ENCODE measurements around the gene PHOX2B.

Gene PHOX2B

DNA sequence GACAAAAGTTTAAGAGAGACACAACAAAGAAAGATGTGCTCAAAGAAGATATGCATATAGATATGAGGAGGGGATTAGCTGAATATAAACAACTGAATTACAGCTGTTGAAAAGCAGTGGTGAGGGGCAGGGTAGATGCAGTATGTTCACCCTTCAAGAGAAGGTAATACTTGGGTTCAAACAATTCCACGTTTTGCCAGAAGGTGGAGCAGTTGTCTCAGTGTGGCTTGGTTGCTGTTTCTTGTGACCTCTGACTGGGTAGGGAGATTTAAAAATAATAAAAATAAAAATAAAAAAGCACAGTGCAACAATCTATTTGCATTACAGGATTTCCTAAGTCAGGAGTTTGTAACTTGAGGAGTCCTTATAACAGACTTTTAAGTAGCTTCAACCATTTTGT is 23.3 kb downstream of the PHOX2B start:
- Histone ChIP-seq H3K23ac (ENCODE audit: low read depth, low read length, poor library complexity) (no peak overlapping the region), H3K36me3 (replicated peaks in 1 of 2; ENCODE audit: control insufficient read depth in 2 of 2, insufficient read depth in 2 of 2, low read length in 2 of 2) (no peaks in the 10 kb centered on the region), H3K4me3 (ENCODE audit: low read length in 2 of 2) (no peak overlapping the region), H2BK5ac (ENCODE audit: low read length) (no peak overlapping the region), H3K4me2 (ENCODE audit: insufficient read depth, low read length, poor library complexity, severe bottlenecking) (no peak overlapping the region), H3K27ac (replicated peaks; ENCODE audit: low read length) (no peak overlapping the region), H3K9ac (ENCODE audit: low read depth, low read length, poor library complexity) (no peak overlapping the region), H4K8ac (ENCODE audit: low read depth, low read length) (no peak overlapping the region), H3K14ac (ENCODE audit: low read length) (no peak overlapping the region), H2BK120ac (ENCODE audit: low read depth, low read length) (no peak overlapping the region), H3K27me3 (ENCODE audit: control insufficient read depth in 3 of 3, insufficient read depth in 3 of 3, low read depth in 1 of 3, low read length in 3 of 3) (peaks cover 0 to 42% (median 0%) of the 10 kb centered on the region in 3 experiments), H3K9me3 (replicated peaks in 1 of 2; ENCODE audit: control insufficient read depth in 2 of 2, insufficient read depth in 1 of 2, low read depth in 1 of 2, low read length in 2 of 2) (peaks cover 0 to 4% of the 10 kb centered on the region in 2 donors), H4K91ac (ENCODE audit: low read depth, low read length, poor library complexity) (no peak overlapping the region), H3K4ac (ENCODE audit: low read length) (no peak overlapping the region), H3K4me1 (ENCODE audit: control insufficient read depth in 2 of 2, insufficient read depth in 1 of 2, low read depth in 1 of 2, low read length in 2 of 2) (no peaks in the 10 kb centered on the region), H3K79me1 (ENCODE audit: low read depth, low read length) (no peaks in the 10 kb centered on the region), H2AK5ac (ENCODE audit: low read depth, low read length) (no peak overlapping the region), H3K18ac (ENCODE audit: low read length) (no peak overlapping the region), H2BK12ac (ENCODE audit: low read length) (no peak overlapping the region), H2BK15ac (ENCODE audit: low read length) (no peak overlapping the region), H2AFZ (ENCODE audit: low read length) (no peak overlapping the region)
- WGBS, 2 donors (ENCODE audit: extremely low coverage in 2 of 2, insufficient read length in 2 of 2, insufficient replicate concordance in 1 of 2): no CpG with 5 or more reads among the region's 1 CpG
- DNase-seq (ENCODE audit: low spot score): no peak

DNA sequence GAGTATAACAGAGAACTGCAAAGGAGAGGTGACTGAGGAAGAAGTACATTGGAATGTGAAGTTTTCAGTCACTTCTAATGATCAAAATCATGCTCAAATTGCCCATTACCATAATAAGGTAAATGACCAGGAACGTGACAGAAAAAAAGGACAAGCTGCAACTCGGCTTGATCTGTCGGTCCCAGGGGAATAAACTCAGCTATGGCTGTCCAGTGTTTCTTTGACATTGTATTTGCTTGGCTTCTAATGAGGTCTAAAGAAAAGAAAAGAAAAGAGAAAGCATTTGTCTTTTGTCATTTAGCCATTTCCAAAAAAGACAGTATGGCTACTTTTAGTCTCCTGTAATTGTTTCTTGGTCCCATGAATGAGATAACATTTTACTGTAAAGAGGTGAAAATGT is 25.2 kb downstream of the PHOX2B start:
- Histone ChIP-seq H3K36me3 (replicated peaks in 1 of 2; ENCODE audit: control insufficient read depth in 2 of 2, insufficient read depth in 2 of 2, low read length in 2 of 2) (no peaks in the 10 kb centered on the region), H2BK15ac (ENCODE audit: low read length) (no peak overlapping the region), H2AFZ (ENCODE audit: low read length) (no peak overlapping the region), H2BK12ac (ENCODE audit: low read length) (no peak overlapping the region), H3K79me1 (ENCODE audit: low read depth, low read length) (no peaks in the 10 kb centered on the region), H3K14ac (ENCODE audit: low read length) (no peak overlapping the region), H2BK5ac (ENCODE audit: low read length) (no peak overlapping the region), H2BK120ac (ENCODE audit: low read depth, low read length) (no peak overlapping the region), H2AK5ac (ENCODE audit: low read depth, low read length) (no peak overlapping the region), H3K4me1 (ENCODE audit: control insufficient read depth in 2 of 2, insufficient read depth in 1 of 2, low read depth in 1 of 2, low read length in 2 of 2) (no peaks in the 10 kb centered on the region), H3K27ac (replicated peaks; ENCODE audit: low read length) (no peak overlapping the region), H3K4ac (ENCODE audit: low read length) (no peak overlapping the region), H3K23ac (ENCODE audit: low read depth, low read length, poor library complexity) (no peak overlapping the region), H3K9me3 (replicated peaks in 1 of 2; ENCODE audit: control insufficient read depth in 2 of 2, insufficient read depth in 1 of 2, low read depth in 1 of 2, low read length in 2 of 2) (peaks cover 0 to 4% of the 10 kb centered on the region in 2 donors), H4K8ac (ENCODE audit: low read depth, low read length) (no peak overlapping the region), H3K18ac (ENCODE audit: low read length) (no peak overlapping the region), H3K4me2 (ENCODE audit: insufficient read depth, low read length, poor library complexity, severe bottlenecking) (no peak overlapping the region), H3K9ac (ENCODE audit: low read depth, low read length, poor library complexity) (no peak overlapping the region), H4K91ac (ENCODE audit: low read depth, low read length, poor library complexity) (no peak overlapping the region), H3K4me3 (ENCODE audit: low read length in 2 of 2) (no peak overlapping the region), H3K27me3 (ENCODE audit: control insufficient read depth in 3 of 3, insufficient read depth in 3 of 3, low read depth in 1 of 3, low read length in 3 of 3) (peaks cover 0 to 33% (median 0%) of the 10 kb centered on the region in 3 experiments)
- DNase-seq (ENCODE audit: low spot score): no peak
- WGBS, 2 donors (ENCODE audit: extremely low coverage in 2 of 2, insufficient read length in 2 of 2, insufficient replicate concordance in 1 of 2): no CpG with 5 or more reads among the region's 3 CpGs

- Histone ChIP-seq H4K91ac (ENCODE audit: low read depth, low read length, poor library complexity) (no peak overlapping the region), H3K4me1 (ENCODE audit: control insufficient read depth in 2 of 2, insufficient read depth in 1 of 2, low read depth in 1 of 2, low read length in 2 of 2) (no peaks in the 10 kb centered on the region), H2BK15ac (ENCODE audit: low read length) (no peak overlapping the region), H3K4me2 (ENCODE audit: insufficient read depth, low read length, poor library complexity, severe bottlenecking) (no peak overlapping the region), H2AK5ac (ENCODE audit: low read depth, low read length) (no peak overlapping the region), H2BK120ac (ENCODE audit: low read depth, low read length) (no peak overlapping the region), H2AFZ (ENCODE audit: low read length) (no peak overlapping the region), H3K79me1 (ENCODE audit: low read depth, low read length) (no peaks in the 10 kb centered on the region), H3K9ac (ENCODE audit: low read depth, low read length, poor library complexity) (no peak overlapping the region), H3K14ac (ENCODE audit: low read length) (no peak overlapping the region), H2BK12ac (ENCODE audit: low read length) (no peak overlapping the region), H4K8ac (ENCODE audit: low read depth, low read length) (no peak overlapping the region), H3K27ac (replicated peaks; ENCODE audit: low read length) (no peak overlapping the region), H3K36me3 (replicated peaks in 1 of 2; ENCODE audit: control insufficient read depth in 2 of 2, insufficient read depth in 2 of 2, low read length in 2 of 2) (no peaks in the 10 kb centered on the region), H3K4ac (ENCODE audit: low read length) (no peak overlapping the region), H3K23ac (ENCODE audit: low read depth, low read length, poor library complexity) (no peak overlapping the region), H3K27me3 (ENCODE audit: control insufficient read depth in 3 of 3, insufficient read depth in 3 of 3, low read depth in 1 of 3, low read length in 3 of 3) (peaks cover 0 to 25% (median 0%) of the 10 kb centered on the region in 3 experiments), H2BK5ac (ENCODE audit: low read length) (no peak overlapping the region), H3K9me3 (replicated peaks in 1 of 2; ENCODE audit: control insufficient read depth in 2 of 2, insufficient read depth in 1 of 2, low read depth in 1 of 2, low read length in 2 of 2) (peaks cover 0 to 4% of the 10 kb centered on the region in 2 donors), H3K4me3 (ENCODE audit: low read length in 2 of 2) (no peak overlapping the region), H3K18ac (ENCODE audit: low read length) (no peak overlapping the region)
- no peak for DNase-seq (ENCODE audit: low spot score)
- WGBS, 2 donors (ENCODE audit: extremely low coverage in 2 of 2, insufficient read length in 2 of 2, insufficient replicate concordance in 1 of 2): no CpG with 5 or more reads among the region's 1 CpG
Observed at GRCh38 chr4:41722181-41722580, 26.3 kb downstream of the PHOX2B start.

- H3K23ac ChIP-seq (ENCODE audit: low read depth, low read length, poor library complexity): no peak overlapping the region
- H3K79me1 ChIP-seq (ENCODE audit: low read depth, low read length): no peaks in the 10 kb centered on the region
- H2BK15ac ChIP-seq (ENCODE audit: low read length): no peak overlapping the region
- H2AFZ ChIP-seq (ENCODE audit: low read length): no peak overlapping the region
- H2BK120ac ChIP-seq (ENCODE audit: low read depth, low read length): no peak overlapping the region
- H3K18ac ChIP-seq (ENCODE audit: low read length): no peak overlapping the region
- H4K91ac ChIP-seq (ENCODE audit: low read depth, low read length, poor library complexity): no peak overlapping the region
- peaks cover 0 to 35% (median 0%) of the 10 kb centered on the region in 3 experiments for H3K27me3 ChIP-seq (ENCODE audit: control insufficient read depth in 3 of 3, insufficient read depth in 3 of 3, low read depth in 1 of 3, low read length in 3 of 3)
- H3K36me3 ChIP-seq (replicated peaks in 1 of 2; ENCODE audit: control insufficient read depth in 2 of 2, insufficient read depth in 2 of 2, low read length in 2 of 2): no peaks in the 10 kb centered on the region
- H3K14ac ChIP-seq (ENCODE audit: low read length): no peak overlapping the region
- H3K4ac ChIP-seq (ENCODE audit: low read length): no peak overlapping the region
- no peaks in the 10 kb centered on the region for H3K4me1 ChIP-seq (ENCODE audit: control insufficient read depth in 2 of 2, insufficient read depth in 1 of 2, low read depth in 1 of 2, low read length in 2 of 2)
- no peak overlapping the region for H3K4me2 ChIP-seq (ENCODE audit: insufficient read depth, low read length, poor library complexity, severe bottlenecking)
- no peak overlapping the region for H4K8ac ChIP-seq (ENCODE audit: low read depth, low read length)
- no peak overlapping the region for H2AK5ac ChIP-seq (ENCODE audit: low read depth, low read length)
- H3K9me3 ChIP-seq (replicated peaks in 1 of 2; ENCODE audit: control insufficient read depth in 2 of 2, insufficient read depth in 1 of 2, low read depth in 1 of 2, low read length in 2 of 2): no peaks in the 10 kb centered on the region
- no CpG with 5 or more reads among the region's 2 CpGs for WGBS, 2 donors (ENCODE audit: extremely low coverage in 2 of 2, insufficient read length in 2 of 2, insufficient replicate concordance in 1 of 2)
- no peak overlapping the region for H3K27ac ChIP-seq (replicated peaks; ENCODE audit: low read length)
- H3K4me3 ChIP-seq (ENCODE audit: low read length in 2 of 2): no peak overlapping the region
- no peak overlapping the region for H2BK5ac ChIP-seq (ENCODE audit: low read length)
- H3K9ac ChIP-seq (ENCODE audit: low read depth, low read length, poor library complexity): no peak overlapping the region
- DNase-seq (ENCODE audit: low spot score): no peak
- H2BK12ac ChIP-seq (ENCODE audit: low read length): no peak overlapping the region
Observed at GRCh38 chr4:41719417-41719816, 29.1 kb downstream of the PHOX2B start.
